ENCODE results near the gene ITPR3.

Gene ITPR3

DNA sequence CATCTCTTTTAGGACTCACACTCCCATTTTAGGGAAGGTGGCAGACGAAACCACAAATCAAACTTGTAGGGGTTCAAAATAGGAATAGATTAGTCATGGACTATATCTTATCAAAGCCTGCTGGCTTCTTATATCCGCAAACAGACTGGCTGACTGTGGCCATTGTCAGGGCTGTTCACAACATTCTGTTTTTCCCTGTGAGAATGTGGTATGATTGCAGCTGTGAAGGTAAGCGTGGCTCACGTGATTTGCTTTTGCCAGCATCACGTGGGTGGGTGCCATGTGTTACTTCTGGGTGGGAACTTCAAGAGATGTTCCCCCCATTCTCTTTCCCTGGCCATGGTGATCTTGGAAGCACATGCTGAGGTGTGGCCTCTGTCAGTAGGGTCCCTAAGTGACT, 119.7 kb downstream of the ITPR3 start:
- POLR2A ChIA-PET, result no interaction called here
- TF ChIP-seq, protein P1, sequence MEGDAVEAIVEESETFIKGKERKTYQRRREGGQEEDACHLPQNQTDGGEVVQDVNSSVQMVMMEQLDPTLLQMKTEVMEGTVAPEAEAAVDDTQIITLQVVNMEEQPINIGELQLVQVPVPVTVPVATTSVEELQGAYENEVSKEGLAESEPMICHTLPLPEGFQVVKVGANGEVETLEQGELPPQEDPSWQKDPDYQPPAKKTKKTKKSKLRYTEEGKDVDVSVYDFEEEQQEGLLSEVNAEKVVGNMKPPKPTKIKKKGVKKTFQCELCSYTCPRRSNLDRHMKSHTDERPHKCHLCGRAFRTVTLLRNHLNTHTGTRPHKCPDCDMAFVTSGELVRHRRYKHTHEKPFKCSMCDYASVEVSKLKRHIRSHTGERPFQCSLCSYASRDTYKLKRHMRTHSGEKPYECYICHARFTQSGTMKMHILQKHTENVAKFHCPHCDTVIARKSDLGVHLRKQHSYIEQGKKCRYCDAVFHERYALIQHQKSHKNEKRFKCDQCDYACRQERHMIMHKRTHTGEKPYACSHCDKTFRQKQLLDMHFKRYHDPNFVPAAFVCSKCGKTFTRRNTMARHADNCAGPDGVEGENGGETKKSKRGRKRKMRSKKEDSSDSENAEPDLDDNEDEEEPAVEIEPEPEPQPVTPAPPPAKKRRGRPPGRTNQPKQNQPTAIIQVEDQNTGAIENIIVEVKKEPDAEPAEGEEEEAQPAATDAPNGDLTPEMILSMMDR (IDR thresholded peaks at IDR 0.05; ENCODE audit: control extremely low read depth, extremely low read depth, low read depth, missing control alignments), result no peak
- CTCF ChIA-PET, result interaction anchor here (1.7 kb wide), 1 partner anchor 30 kb away, joined by 5 read pairs; the partner anchor contains the start of gene UQCC2
- DNase-seq (ENCODE audit: extremely low spot score), result no peak

DNA sequence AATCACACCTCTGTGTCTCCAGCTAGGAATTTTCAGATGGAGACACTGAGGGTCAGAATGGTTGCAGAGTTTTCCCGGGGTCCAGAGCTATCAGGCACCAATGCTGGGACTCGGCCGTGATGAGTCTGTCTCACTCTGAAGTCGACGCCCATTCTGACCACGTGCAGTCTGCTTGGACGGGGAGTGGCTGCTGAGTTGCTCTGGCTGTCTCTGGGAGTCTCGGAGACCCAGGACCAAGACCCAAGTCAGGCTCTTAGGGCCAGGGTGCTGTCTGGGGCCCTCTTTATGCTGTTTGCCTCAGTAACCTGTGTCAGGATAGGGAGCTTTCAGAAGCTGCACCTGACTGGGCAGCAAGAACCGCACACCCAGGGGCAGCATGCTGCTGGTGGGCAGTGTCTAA, 121.0 kb downstream of the ITPR3 start:
- DNase-seq (ENCODE audit: extremely low spot score), result no peak
- POLR2A ChIA-PET, result no interaction called here
- CTCF ChIA-PET, result interaction anchor here (1.2 kb wide), 1 partner anchor 9 kb away, joined by 3 read pairs; no protein-coding TSS in a partner anchor
- TF ChIP-seq, protein P1 (IDR thresholded peaks at IDR 0.05; ENCODE audit: control extremely low read depth, extremely low read depth, low read depth, missing control alignments), result no peak

DNA sequence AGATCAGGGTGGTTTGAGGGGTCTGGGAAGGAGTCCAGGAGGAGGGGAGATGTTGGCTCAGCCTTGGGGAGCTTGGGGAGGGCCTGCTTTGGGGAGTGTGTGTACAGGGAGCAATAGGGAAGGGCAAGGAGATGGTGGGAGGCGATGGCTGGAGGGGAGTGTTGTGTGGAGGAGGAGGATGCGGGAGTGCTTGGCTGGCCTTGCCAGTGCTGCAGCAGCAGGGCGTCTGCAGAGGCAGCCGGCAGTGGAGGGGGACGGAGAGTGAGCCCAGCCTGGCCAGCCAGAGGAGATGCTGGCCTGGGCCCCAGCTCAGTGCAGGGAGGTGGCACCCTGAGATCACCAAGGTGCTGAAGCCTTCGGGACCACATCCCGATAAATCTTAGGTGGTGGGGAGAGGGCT, 121.7 kb downstream of the ITPR3 start:
- TF ChIP-seq, protein P1 (IDR thresholded peaks at IDR 0.05; ENCODE audit: control extremely low read depth, extremely low read depth, low read depth, missing control alignments), result no peak
- ChIA-PET POLR2A (no interaction called here), CTCF (interaction anchor here (1.1 to 3.5 kb wide), 12 partner anchors 8 to 412 kb away, joined by 3 to 24 read pairs (median 11); partner anchors contain the start of gene UQCC2)
- no peak for DNase-seq (ENCODE audit: extremely low spot score)

DNA sequence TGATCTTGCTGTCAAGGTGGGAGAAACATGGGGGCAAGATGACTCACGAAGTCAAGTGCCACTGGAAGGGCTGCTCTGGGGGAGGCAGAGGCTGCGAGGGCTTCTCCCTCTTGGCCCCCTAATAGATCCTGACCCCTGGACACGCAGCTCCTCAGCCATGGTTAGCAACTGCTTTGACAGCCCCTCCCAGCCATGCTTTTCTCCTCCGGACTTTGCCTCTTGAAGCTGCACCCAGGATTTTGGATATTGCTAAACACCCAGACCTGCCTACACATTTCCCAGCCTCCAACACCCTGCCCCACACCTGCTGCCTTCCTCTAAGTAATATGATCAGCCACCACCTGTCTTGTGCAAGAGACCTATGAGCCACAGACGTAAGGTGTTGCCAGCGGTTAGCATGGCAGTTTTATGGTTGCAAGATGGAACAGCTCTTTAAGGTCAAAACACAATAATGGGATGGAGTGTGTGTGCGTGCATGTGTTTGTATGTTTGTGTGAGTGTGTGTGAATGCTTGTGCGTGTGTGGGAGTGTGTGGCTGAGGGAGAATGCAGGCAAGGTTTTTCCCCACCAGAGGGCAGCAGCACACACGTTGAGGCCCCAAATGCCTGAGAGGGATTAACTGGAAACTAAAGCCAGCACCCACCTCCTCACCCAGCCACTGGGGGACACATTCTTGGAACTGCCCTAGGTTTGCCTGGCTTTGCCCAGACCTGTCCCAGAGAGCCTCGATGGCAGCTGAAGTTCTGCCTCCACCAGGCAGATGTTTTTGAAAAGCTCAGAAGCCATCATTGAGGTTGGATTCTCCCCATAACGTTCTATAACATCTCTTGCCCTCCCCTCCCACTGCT, 123.1 kb downstream of the ITPR3 start:
- TF ChIP-seq, protein P1 (IDR thresholded peaks at IDR 0.05; ENCODE audit: control extremely low read depth, extremely low read depth, low read depth, missing control alignments), result peak; percentile 93
- ChIA-PET POLR2A (no interaction called here), CTCF (interaction anchor here (0.7 to 3.5 kb wide), 26 partner anchors 8 to 411 kb away, joined by 3 to 24 read pairs (median 4); partner anchors contain the start of genes BAK1 and UQCC2)
- peak; percentile 87 for DNase-seq (ENCODE audit: extremely low spot score)

DNA sequence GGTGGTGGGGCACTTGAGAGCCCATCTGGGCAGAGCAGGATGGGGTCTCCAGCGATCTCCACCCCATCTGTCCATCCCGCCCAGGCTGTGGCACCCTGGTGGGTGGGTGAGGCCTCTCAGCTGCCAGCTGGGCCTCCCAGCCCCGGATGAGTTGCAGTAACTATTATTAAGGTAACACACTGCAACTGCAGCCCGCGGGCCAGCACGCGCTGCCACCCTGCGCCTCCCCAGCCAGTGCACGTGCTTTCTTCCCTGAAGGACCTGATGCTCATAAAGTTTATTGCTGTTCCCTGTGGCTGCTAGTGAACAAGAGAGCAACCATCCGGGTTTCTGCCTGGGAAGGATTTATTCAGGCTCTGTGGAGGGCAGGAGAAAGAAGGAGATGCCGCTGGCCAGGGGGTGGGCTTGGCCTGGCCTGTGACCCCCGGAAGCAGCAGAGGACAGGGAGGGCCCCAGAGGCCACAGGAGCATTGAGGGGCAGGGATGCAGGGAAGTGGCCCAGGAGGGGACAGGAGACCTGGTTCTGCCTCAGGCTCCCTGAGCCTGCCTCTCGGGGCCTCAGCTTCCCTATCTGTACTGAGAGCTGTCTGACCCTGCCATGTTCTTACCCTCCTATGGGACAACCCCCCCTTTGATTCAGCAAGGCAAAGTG, 123.9 kb downstream of the ITPR3 start:
- TF ChIP-seq, protein P1 (IDR thresholded peaks at IDR 0.05; ENCODE audit: control extremely low read depth, extremely low read depth, low read depth, missing control alignments), result no peak
- DNase-seq (ENCODE audit: extremely low spot score), result no peak
- CTCF ChIA-PET, result interaction anchor here (0.9 to 3.5 kb wide), 18 partner anchors 8 to 410 kb away, joined by 3 to 24 read pairs (median 6); partner anchors contain the start of gene BAK1
- POLR2A ChIA-PET, result no interaction called here

DNA sequence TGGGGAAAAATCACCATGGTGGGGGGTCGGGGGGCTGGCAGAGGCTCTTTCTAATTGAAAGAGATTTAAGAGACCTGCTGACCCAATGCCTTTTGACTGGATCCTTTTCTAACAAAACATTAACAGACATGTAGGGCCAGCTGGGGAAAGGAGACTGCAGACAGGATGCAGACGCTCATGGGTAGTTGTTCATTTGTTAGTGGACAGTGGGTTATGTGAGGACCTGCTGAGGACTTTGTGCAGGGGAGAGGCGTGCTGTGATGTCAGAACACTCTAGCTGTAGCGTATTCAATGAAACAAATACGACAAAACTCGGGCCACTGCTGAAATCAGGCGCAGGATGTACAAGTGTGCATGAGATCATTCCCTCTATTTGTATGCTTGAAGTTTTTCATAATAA, 124.4 kb downstream of the ITPR3 start:
- DNase-seq (ENCODE audit: extremely low spot score), result no peak

More for the DNA sequence above, 124.4 kb downstream of the ITPR3 start:
- TF ChIP-seq, protein P1 (IDR thresholded peaks at IDR 0.05; ENCODE audit: control extremely low read depth, extremely low read depth, low read depth, missing control alignments), result no peak
- ChIA-PET CTCF (interaction anchor here (0.9 to 3.5 kb wide), 8 partner anchors 8 to 409 kb away, joined by 4 to 24 read pairs (median 6); no protein-coding TSS in a partner anchor), POLR2A (no interaction called here)

All from GM10248 (cell line).